Naive thymus-derived CD4-positive, alpha-beta T cell (primary cell): ENCODE data around the gene COL11A1. TPM values are rescaled to one million over a fixed set of nuclear protein-coding genes. Genes with fewer than 3 reads are reported as not detected.
"Not testable (repeated sequence)": the region's sequence is repeated elsewhere in the genome, so short reads cannot be mapped to it uniquely, and the experiment has no call there.

ENCODE experiments used
- ATAC-seq: fragments of 150-1000 bp; cut with Tn5 transposase; 2 replicates; pipeline ENCODE4 v1.10.0; 2021; ENCODE audit warnings: mild to moderate bottlenecking, moderate library complexity
- CTCF ChIA-PET: fragments of 350-600 bp; sonication (Branson Sonifier 250); formaldehyde crosslinking; loops from one replicate; lab custom pipeline; 2021; ENCODE audit warnings: antibody characterized with exemption; lab: Charles Lee
- POLR2A ChIA-PET: fragments of 350-600 bp; sonication (Branson Sonifier 250); formaldehyde crosslinking; loops from one replicate; lab custom pipeline; 2021; ENCODE audit warnings: antibody characterized with exemption, inconsistent platforms; lab: Charles Lee
- DNase-seq, 9 donors: peaks; one replicate each; pipeline versions ENCODE4 v3.0.0 to v3.0.0-alpha.2; 2020 to 2022; ENCODE audit warnings: mixed read lengths in 1 of 9
- H3K27ac ChIP-seq: one replicate; pipeline ENCODE4 v1.7.0; 2013; ENCODE audit warnings: mild to moderate bottlenecking, low read depth, low read length, moderate library complexity
- H3K27me3 ChIP-seq, 2 donors: one replicate each; pipeline ENCODE4 v1.7.0; 2013; ENCODE audit warnings: low read length in 2 of 2, mild to moderate bottlenecking in 2 of 2, moderate library complexity in 2 of 2; ENCODE audit not compliant: control insufficient read depth in 2 of 2, insufficient read depth in 2 of 2
- H3K36me3 ChIP-seq, 3 experiments: 1 replicate in 2 of 3; 2 replicates in 1 of 3; pipeline ENCODE4 v1.7.0; 2013; ENCODE audit warnings: low read length in 3 of 3, mild to moderate bottlenecking in 3 of 3, moderate library complexity in 1 of 3; ENCODE audit not compliant: insufficient read depth in 3 of 3, control insufficient read depth in 2 of 3
- H3K4me1 ChIP-seq, 2 donors: one replicate each; pipeline ENCODE4 v1.7.0; 2013; ENCODE audit warnings: low read length in 2 of 2, mild to moderate bottlenecking in 2 of 2, moderate library complexity in 1 of 2; ENCODE audit not compliant: control insufficient read depth in 2 of 2, insufficient read depth in 2 of 2
- H3K4me3 ChIP-seq: 2 replicates; pipeline ENCODE4 v1.7.0; 2013; ENCODE audit warnings: mild to moderate bottlenecking, low read length
- H3K9me3 ChIP-seq, 3 experiments: 1 replicate in 2 of 3; 2 replicates in 1 of 3; pipeline ENCODE4 v1.7.0; 2013; ENCODE audit warnings: low read length in 3 of 3; ENCODE audit not compliant: control insufficient read depth in 2 of 3
- H3K27ac Mint-ChIP-seq, 9 donors: one replicate each; pipeline ENCODE4 v1.8.0; 2020 to 2022; ENCODE audit warnings: mixed read lengths in 9 of 9, mild to moderate bottlenecking in 8 of 9, moderate library complexity in 5 of 9, inconsistent platforms in 2 of 9
- H3K27me3 Mint-ChIP-seq, 5 donors: one replicate each; pipeline ENCODE4 v1.8.0; 2021 to 2022; ENCODE audit warnings: mixed read lengths in 5 of 5, mild to moderate bottlenecking in 1 of 5
- H3K36me3 Mint-ChIP-seq, 5 donors: one replicate each; pipeline ENCODE4 v1.8.0; 2020 to 2022; ENCODE audit warnings: mixed read lengths in 5 of 5, mild to moderate bottlenecking in 3 of 5, inconsistent platforms in 1 of 5
- H3K4me1 Mint-ChIP-seq, 7 donors: one replicate each; pipeline ENCODE4 v1.8.0; 2020 to 2022; ENCODE audit warnings: mixed read lengths in 7 of 7, mild to moderate bottlenecking in 3 of 7, inconsistent platforms in 1 of 7
- H3K4me3 Mint-ChIP-seq, 10 donors: one replicate each; pipeline ENCODE4 v1.8.0; 2020 to 2022; ENCODE audit warnings: mild to moderate bottlenecking in 10 of 10, mixed read lengths in 10 of 10, moderate library complexity in 6 of 10, inconsistent platforms in 2 of 10
- H3K9me3 Mint-ChIP-seq, 11 donors: one replicate each; pipeline ENCODE4 v1.8.0; 2020 to 2022; ENCODE audit warnings: mixed read lengths in 11 of 11, mild to moderate bottlenecking in 4 of 11, inconsistent platforms in 1 of 11, moderate library complexity in 1 of 11
- intact Hi-C, 2 donors: fragments of 100-400 bp; cut with micrococcal nuclease; formaldehyde crosslinking; loops; one replicate each; pipeline ENCODE4 v1.15.1; 2023
- polyA plus RNA-seq, 2 donors: library from polyadenylated mRNA; unstranded; fragments of 300-500 nt; fragmentation: Illumina TruSeq; gene quantifications; one replicate each; pipeline ENCODE4 v1.2.3, GENCODE V29; 2021
- total RNA-seq, 6 experiments: library from RNA in 5 of 6; stranded (reverse) in 5 of 6; gene quantifications; 1 replicate in 5 of 6; 2 replicates in 1 of 6; pipeline ENCODE4 v1.2.3 and lab custom pipeline; 2021 to 2026

Gene COL11A1
- total and polyA plus RNA-seq, 7 experiments from 2014 or later = not detected

- H3K4me3 Mint-ChIP-seq = no peak overlapping the region
- Histone ChIP-seq H3K36me3 (no peaks in the 10 kb centered on the region), H3K4me1 (no peaks in the 10 kb centered on the region), H3K9me3 (no peaks in the 10 kb centered on the region), H3K27me3 (no peaks in the 10 kb centered on the region), H3K27ac (no peak overlapping the region), H3K4me3 (no peak overlapping the region)
- peaks cover 0 to 6% (median 0%) of the 10 kb centered on the region in 11 donors for H3K9me3 Mint-ChIP-seq
- H3K4me1 Mint-ChIP-seq = no peaks in the 10 kb centered on the region
- POLR2A ChIA-PET = no interaction called here
- no peaks in the 10 kb centered on the region for H3K27me3 Mint-ChIP-seq
- ATAC-seq (no peak), DNase-seq (no peak)
- intact Hi-C loops = no loop called here
- H3K36me3 Mint-ChIP-seq = no peaks in the 10 kb centered on the region
- no peak overlapping the region for H3K27ac Mint-ChIP-seq
- CTCF ChIA-PET = no interaction called here
Measured at GRCh38 chr1:103129255-103129654, 20.9 kb upstream of the COL11A1 start.

- H3K27me3 Mint-ChIP-seq, H3K27ac Mint-ChIP-seq, H3K9me3 ChIP-seq, POLR2A ChIA-PET, ATAC-seq, H3K27ac ChIP-seq, H3K4me3 ChIP-seq, H3K4me3 Mint-ChIP-seq, H3K4me1 Mint-ChIP-seq, intact Hi-C loops, CTCF ChIA-PET, DNase-seq, H3K4me1 ChIP-seq, H3K27me3 ChIP-seq, H3K36me3 ChIP-seq, H3K36me3 Mint-ChIP-seq, H3K9me3 Mint-ChIP-seq: not testable (repeated sequence)
Measured at GRCh38 chr1:103128256-103128655, 19.9 kb upstream of the COL11A1 start.

- ATAC-seq = no peak
- Histone ChIP-seq H3K27me3 (no peaks in the 10 kb centered on the region), H3K36me3 (no peaks in the 10 kb centered on the region), H3K4me3 (no peak overlapping the region), H3K9me3 (no peaks in the 10 kb centered on the region), H3K27ac (no peak overlapping the region), H3K4me1 (no peaks in the 10 kb centered on the region)
- no peaks in the 10 kb centered on the region for H3K27me3 Mint-ChIP-seq
- DNase-seq = no peak
- no peaks in the 10 kb centered on the region for H3K4me1 Mint-ChIP-seq
- ChIA-PET CTCF (no interaction called here), POLR2A (no interaction called here)
- H3K4me3 Mint-ChIP-seq = no peak overlapping the region
- no peaks in the 10 kb centered on the region for H3K36me3 Mint-ChIP-seq
- intact Hi-C loops = no loop called here
- no peak overlapping the region for H3K27ac Mint-ChIP-seq
- peaks cover 0 to 6% (median 2%) of the 10 kb centered on the region in 11 donors for H3K9me3 Mint-ChIP-seq
Measured at GRCh38 chr1:103125219-103125618, 16.9 kb upstream of the COL11A1 start.

GRCh38 chr1:103122983-103123720 is 14.8 kb upstream of the COL11A1 start:
- Histone ChIP-seq H3K27ac (no peak overlapping the region), H3K4me1 (no peaks in the 10 kb centered on the region), H3K4me3 (no peak overlapping the region), H3K9me3 (no peaks in the 10 kb centered on the region), H3K27me3 (no peaks in the 10 kb centered on the region), H3K36me3 (no peaks in the 10 kb centered on the region)
- no peaks in the 10 kb centered on the region for H3K36me3 Mint-ChIP-seq
- CTCF ChIA-PET = no interaction called here
- peaks cover 0 to 10% (median 2%) of the 10 kb centered on the region in 11 donors for H3K9me3 Mint-ChIP-seq
- no peak for ATAC-seq
- no peaks in the 10 kb centered on the region for H3K27me3 Mint-ChIP-seq
- H3K27ac Mint-ChIP-seq = no peak overlapping the region
- no peak for DNase-seq
- intact Hi-C loops = no loop called here
- H3K4me1 Mint-ChIP-seq = no peaks in the 10 kb centered on the region
- no peak overlapping the region for H3K4me3 Mint-ChIP-seq
- POLR2A ChIA-PET = no interaction called here

- Mint-ChIP-seq H3K4me1 (no peaks in the 10 kb centered on the region), H3K27me3 (peaks cover 0 to 3% (median 0%) of the 10 kb centered on the region in 5 donors), H3K9me3 (peaks cover 0 to 15% (median 2%) of the 10 kb centered on the region in 11 donors), H3K27ac (no peak overlapping the region), H3K36me3 (no peaks in the 10 kb centered on the region), H3K4me3 (no peak overlapping the region)
- Histone ChIP-seq H3K27ac (no peak overlapping the region), H3K36me3 (no peaks in the 10 kb centered on the region), H3K4me3 (no peak overlapping the region), H3K4me1 (no peaks in the 10 kb centered on the region), H3K9me3 (no peaks in the 10 kb centered on the region), H3K27me3 (no peaks in the 10 kb centered on the region)
- ChIA-PET POLR2A (no interaction called here), CTCF (no interaction called here)
- DNase-seq (no peak), ATAC-seq (no peak)
- intact Hi-C loops = no loop called here
Measured at GRCh38 chr1:103120981-103121380, 12.7 kb upstream of the COL11A1 start.

GRCh38 chr1:103112546-103112945 is 4.2 kb upstream of the COL11A1 start:
- H3K36me3 Mint-ChIP-seq = peaks cover 0 to 8% (median 0%) of the 10 kb centered on the region in 5 donors
- intact Hi-C loops = no loop called here

GRCh38 chr1:103111926-103112325 is 3.6 kb upstream of the COL11A1 start:
- DNase-seq (no peak), ATAC-seq (no peak)
- ChIA-PET POLR2A (no interaction called here), CTCF (no interaction called here)
- Mint-ChIP-seq H3K9me3 (peaks cover 0 to 11% (median 0%) of the 10 kb centered on the region in 11 donors), H3K27me3 (peaks cover 19 to 28% (median 26%) of the 10 kb centered on the region in 5 donors), H3K36me3 (peaks cover 0 to 8% (median 0%) of the 10 kb centered on the region in 5 donors), H3K4me1 (peaks cover 0 to 8% (median 7%) of the 10 kb centered on the region in 7 donors), H3K4me3 (no peak overlapping the region), H3K27ac (no peak overlapping the region)
- H3K36me3 ChIP-seq = no peaks in the 10 kb centered on the region
- intact Hi-C loops = no loop called here
- no peak overlapping the region for H3K4me3 ChIP-seq
- H3K27ac ChIP-seq = no peak overlapping the region
- no peaks in the 10 kb centered on the region for H3K27me3 ChIP-seq
- H3K9me3 ChIP-seq = no peaks in the 10 kb centered on the region
- no peaks in the 10 kb centered on the region for H3K4me1 ChIP-seq

More at GRCh38 chr1:103112546-103112945, 4.2 kb upstream of the COL11A1 start:
- ATAC-seq (no peak), DNase-seq (no peak)
- Histone ChIP-seq H3K4me1 (no peaks in the 10 kb centered on the region), H3K9me3 (no peaks in the 10 kb centered on the region), H3K27ac (no peak overlapping the region), H3K4me3 (no peak overlapping the region), H3K27me3 (no peaks in the 10 kb centered on the region), H3K36me3 (no peaks in the 10 kb centered on the region)
- ChIA-PET CTCF (no interaction called here), POLR2A (no interaction called here)
- H3K27me3 Mint-ChIP-seq = peaks cover 14 to 24% (median 21%) of the 10 kb centered on the region in 5 donors
- H3K27ac Mint-ChIP-seq = no peak overlapping the region
- no peak overlapping the region for H3K4me3 Mint-ChIP-seq
- peaks cover 0 to 15% (median 0%) of the 10 kb centered on the region in 11 donors for H3K9me3 Mint-ChIP-seq
- H3K4me1 Mint-ChIP-seq = peaks cover 0 to 5% (median 4%) of the 10 kb centered on the region in 7 donors
